Measurements from ENCODE around the gene CCKAR.

Gene CCKAR

DNA sequence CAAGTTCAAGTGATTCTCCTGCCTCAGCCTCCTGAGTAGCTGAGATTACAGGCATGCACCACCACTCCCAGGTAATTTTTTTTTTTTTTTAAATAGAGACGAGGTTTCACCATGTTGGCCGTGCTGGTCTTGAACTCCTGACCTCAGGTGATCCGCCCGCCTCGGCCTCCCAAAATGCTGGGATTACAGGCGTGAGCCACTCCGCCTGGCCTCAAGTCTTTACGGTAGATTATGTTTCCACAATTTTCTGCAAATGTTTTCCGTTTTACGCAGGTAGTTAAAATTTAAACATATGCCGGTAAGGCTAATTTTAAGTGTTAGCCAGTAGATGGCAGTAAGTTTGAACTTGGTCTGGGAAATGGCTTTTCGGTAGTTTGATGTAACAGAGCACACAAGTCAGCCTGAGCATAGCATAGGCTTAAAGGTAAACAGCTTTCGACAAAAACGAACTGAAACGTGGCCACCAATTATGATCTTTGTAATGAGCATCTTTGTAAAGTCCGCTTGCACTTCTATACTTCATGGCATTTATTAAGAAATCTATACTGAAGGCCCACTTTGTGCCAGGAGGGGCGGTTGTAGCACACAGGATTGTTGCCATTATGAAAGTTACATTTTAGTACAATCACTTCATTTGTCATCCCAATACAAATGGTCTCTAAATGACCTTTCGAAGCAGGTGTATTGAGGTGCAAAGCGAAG, 31.1 kb downstream of the CCKAR start:
- peak; percentile 8 for DNase-seq (ENCODE audit: low spot score)

GRCh38 chr4:26458157-26458561, 32.1 kb downstream of the CCKAR start:
- no peak for DNase-seq (ENCODE audit: low spot score)

- no peak for DNase-seq (ENCODE audit: low spot score)
Measured at GRCh38 chr4:26457412-26457811, 32.9 kb downstream of the CCKAR start.

GRCh38 chr4:26455571-26455970, 34.7 kb downstream of the CCKAR start:
- DNase-seq (ENCODE audit: low spot score) = no peak

DNA sequence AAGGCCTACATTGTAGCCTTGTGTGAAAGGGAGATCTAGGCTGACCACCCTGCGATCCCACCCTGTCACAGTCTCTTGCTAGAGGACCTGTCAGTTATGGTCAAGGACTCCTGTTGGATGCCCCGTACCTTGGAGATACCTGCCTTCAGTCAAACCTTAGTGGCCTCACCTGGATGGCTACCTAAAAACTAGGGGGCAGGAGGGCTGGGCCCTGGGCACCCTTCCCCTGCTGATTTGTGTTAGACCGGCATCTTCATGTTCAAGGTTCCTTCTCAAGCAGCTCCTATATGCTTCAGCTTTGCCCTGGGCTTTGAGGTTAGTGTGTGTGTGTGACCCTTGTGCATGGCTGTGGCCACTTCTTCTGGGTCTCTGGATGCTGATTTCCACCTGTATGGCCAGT, 35.3 kb downstream of the CCKAR start:
- no peak for DNase-seq (ENCODE audit: low spot score)

GRCh38 chr4:26452565-26453531, 37.4 kb downstream of the CCKAR start:
- DNase-seq (ENCODE audit: low spot score) = no peak

DNA sequence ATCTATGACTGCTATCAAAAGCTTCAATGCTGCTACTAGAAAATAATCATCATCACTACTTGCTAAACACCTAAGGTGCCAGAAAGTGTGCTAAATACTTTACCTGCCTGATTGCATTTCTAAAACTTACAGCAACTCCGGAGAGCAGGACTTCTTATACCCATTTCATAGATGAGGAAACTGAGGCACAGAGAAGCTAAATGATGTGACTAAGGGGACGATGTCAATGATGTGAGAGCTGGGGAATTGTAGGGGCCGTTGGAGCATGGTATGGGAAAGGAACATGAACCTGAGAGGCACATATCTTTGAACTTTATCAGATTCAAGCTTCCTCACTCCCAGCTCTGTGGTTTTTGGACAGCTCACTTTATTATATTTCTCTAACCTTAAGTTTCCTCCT, 38.7 kb downstream of the CCKAR start:
- DNase-seq (ENCODE audit: low spot score) = no peak

DNA sequence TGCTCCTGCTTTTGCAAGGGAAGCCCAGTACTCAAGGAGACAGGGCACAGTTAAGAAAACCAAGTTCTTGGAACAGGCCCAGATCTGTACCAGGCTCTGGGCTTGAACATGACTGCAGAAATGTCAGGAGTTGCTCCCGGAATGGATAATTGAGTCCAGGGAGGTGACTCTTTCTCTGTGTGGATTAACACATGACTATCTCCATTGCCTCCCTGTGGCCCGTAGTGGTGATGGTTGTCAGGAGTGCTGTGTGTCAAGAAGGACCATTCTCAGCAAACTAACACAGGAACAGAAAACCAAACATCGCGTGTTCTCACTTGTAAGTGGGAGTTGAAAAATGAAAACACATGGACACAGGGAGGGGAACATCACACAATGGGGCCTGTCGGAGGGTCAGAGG, 39.9 kb downstream of the CCKAR start:
- DNase-seq (ENCODE audit: low spot score) = no peak

DNA sequence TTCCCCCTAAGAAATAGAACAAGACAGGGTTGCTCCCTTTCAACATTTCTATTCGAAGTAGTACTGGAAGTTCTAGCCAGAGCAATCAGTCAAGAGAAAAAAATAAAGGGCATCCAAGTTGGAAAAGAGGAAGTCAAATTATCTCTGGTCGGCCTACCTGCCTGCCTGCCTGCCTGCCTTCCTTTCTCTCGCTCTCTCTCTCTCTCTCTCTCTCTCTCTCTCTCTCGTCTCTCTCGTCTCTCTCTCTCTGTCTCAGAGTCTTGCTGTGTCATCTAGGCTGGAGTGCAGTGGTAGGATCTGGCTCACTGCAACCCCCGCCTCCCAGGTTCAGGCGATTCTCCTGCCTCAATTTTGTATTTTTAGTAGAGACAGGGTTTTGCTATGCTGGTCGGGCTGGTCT, 42.9 kb downstream of the CCKAR start:
- no peak for DNase-seq (ENCODE audit: low spot score)

GRCh38 chr4:26441771-26442170, 48.5 kb downstream of the CCKAR start:
- DNase-seq (ENCODE audit: low spot score) = no peak

DNA sequence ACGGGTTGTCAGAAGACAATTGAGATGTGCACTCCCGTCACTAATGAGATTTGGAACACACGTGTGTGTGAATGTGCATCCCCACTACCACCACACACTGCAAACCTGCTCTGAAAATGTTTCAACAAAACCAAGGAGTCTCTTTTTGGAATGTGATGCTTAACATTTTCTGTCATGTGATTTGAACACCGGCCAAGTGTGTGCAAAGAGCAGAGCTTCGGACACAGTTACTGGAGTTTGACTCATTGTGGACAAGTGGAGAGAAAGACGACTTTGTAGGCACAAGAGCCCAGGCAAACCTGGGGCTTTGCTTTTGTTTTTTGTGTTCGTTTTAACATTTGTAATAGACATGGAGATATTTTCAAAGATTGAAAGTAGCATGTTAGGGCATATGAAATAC, 49.2 kb downstream of the CCKAR start:
- DNase-seq (ENCODE audit: low spot score) = no peak

- DNase-seq (ENCODE audit: low spot score) = no peak
Measured at GRCh38 chr4:26434030-26434639, 56.1 kb downstream of the CCKAR start.

DNA sequence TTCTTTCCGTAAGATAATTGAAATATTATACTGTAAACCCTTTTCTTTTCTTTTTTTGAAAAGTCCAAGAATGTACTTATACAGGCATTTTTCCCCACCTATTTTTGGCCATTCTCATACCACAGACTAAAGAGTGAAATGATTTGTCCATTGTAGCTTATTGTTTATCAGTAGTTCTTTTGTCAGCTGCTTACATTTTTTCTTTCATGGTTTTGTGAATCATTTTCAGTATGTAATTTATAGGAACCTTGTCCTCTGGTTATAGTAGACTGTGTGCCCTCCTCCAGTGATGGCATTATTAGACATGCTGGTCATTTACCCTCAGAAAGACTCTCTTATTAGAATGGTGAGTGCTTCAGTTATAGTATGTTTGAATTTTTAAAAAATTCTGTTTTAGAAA, 56.7 kb downstream of the CCKAR start:
- DNase-seq (ENCODE audit: low spot score) = no peak

DNA sequence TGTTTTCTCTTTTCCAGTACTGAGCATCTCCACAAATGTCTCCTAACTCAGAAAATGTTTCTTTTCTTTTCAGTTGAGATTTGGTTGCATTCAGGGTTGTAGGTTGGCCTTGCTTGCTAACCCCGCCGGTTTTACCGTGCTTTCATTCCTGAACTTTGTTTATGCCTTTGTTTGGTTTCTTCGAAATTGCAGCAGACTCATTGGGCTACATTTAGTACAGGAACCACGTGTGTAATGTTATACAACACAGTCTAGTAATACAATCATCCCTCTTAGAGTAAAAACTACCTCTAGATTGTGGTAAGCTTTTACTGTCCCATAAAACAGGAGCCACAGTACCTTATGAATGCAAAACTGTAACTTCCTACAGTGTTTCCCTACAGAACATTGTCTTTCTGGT, 57.9 kb downstream of the CCKAR start:
- DNase-seq (ENCODE audit: low spot score) = no peak

GRCh38 chr4:26431461-26432180, 58.7 kb downstream of the CCKAR start:
- DNase-seq (ENCODE audit: low spot score) = no peak
